Endometrium (tissue), 2 donors: ENCODE data around the gene MECR.

ENCODE experiments used
- FAIRE-seq: peaks from 2 replicates; lab custom pipeline; 2012; peaks lifted over from hg19 to GRCh38; lab: Jason Lieb, UNC
- donor health status: control.
- donor health status: control.

Gene MECR

DNA sequence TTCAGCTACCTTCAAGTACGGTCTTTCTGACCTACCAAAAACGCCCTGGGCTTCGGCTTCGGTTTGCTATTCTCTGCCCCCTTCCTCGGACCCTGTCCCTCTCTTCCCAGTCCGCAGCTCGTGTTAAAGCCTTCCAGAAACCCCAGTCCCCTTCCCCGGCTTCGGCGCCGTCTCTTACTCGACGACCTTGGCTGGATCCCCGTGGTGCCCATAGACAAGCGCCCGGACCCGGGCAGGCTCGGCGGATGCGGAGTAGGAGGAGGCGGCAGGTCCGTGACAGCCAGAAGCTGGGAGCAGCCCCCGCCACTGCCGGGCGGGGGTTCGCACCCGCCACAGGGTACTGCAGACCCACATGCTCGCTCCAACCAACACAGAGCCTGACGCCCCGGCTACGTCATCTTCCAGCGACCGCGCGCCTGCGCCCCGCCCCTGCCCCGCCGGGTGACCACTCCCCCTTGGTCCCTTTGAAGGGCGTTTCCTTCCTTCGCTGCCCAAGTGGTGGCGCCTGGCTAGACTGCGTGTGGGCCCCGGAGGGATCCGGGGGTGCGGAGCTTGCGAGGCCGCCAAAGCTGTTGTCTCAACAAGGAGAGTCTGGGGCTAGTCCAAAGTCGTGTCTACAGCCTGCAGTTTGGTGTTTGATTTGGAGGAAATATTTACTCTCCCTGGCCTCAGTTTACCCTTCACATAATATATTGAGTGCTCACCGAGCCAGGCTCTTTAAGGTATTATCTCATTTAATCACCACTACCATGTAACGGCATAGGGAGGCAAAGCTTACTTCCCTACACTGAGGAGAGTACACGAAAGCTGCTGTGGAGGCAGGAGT is at the start of gene MECR:
Gene MECR, minus strand, starts transcription at position 382 of the 826 bp plus-strand sequence. Its CDS starts 28 bp downstream, at position 354.
- FAIRE-seq: peak; percentile 72

DNA sequence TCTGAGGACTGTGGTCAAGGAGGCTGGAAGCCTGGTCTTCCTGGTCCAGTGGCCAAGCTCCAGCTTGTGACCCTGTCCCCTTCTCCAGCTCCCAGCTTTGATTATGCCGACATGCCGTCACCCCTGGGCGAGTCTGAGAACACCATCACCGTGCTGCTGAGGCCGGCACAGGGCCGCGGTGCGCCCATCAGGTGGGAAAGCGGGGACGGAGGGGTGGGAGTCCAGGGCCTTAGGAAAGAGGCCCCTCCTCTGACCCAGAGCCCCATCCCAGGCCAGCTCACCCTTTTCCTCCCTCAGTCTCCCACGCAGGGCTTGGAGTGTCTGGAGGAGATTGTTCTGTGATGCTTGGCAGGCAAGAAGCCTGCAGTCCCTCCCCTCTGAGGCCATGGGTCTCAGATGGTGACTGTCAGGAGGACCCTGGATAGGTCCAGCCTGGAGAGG is 49.2 kb upstream of the MECR start:
- no peak for FAIRE-seq

DNA sequence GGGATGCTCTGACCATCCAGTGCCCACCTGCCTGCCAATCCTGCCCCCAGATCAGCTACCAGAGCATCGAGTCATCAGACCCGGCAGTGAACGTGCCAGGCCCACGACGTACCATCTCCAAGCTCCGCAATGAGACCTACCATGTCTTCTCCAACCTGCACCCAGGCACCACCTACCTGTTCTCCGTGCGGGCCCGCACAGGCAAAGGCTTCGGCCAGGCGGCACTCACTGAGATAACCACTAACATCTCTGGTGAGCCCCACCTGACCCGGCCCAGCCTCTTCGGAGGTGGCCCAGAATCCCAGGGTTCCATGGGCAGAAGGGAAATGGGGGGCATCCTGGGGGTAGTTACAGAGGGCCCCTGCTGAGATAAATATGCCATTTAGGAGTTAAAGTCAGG is 48.7 kb upstream of the MECR start:
- no peak for FAIRE-seq

DNA sequence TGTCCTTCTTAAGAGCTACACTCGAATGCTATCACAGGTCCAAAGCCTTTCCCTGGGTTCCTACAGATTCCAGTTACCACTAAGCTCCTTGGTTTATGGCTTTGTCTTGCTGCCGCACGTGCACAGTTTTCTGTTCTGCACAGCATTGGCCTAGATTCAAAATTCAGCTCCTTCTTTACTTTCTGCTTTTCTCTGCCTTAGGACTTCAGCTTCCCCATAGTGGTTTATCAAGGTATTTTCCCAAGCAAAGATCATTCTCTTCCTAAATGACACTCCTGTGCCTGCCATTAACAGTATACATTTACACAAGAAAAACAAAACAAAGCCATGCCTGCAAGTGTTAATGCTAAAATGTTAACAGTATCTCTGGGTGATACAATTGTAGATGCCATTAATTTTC is 47.4 kb upstream of the MECR start:
- FAIRE-seq: no peak

- FAIRE-seq: no peak
Measured at GRCh38 chr1:29275435-29275834, 44.7 kb upstream of the MECR start.

- no peak for FAIRE-seq
Measured at GRCh38 chr1:29272147-29272907, 41.6 kb upstream of the MECR start.

GRCh38 chr1:29271724-29272123 is 41.0 kb upstream of the MECR start:
- no peak for FAIRE-seq

DNA sequence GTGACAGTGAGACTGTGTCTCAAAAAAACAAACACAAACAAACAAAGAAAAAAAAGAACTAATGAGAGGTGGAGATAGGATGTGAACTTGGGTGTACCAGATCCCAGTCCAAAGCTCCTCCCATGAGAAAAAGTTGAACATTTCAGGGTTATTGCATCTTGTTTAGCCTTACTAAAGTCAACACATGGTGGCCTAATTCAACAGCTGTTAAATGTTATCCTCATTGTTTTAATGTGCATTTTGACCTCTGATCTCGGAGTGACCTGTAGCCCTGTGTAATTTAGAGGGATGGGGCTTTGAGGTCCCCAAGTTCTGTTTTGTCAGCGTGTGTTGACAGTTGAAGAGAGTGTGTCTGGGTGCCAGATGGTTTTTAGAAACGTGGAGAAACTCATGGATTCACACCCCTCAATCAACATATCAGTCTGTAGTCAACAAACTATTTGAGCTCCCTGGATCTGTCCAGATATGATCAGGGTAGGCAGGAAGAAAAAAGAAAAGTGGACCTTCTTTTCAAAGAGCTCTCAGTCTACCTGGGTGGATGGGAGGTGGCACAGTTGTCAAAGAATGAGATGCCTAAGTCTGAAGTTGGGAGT is 40.3 kb upstream of the MECR start:
- peak; percentile 97 for FAIRE-seq

DNA sequence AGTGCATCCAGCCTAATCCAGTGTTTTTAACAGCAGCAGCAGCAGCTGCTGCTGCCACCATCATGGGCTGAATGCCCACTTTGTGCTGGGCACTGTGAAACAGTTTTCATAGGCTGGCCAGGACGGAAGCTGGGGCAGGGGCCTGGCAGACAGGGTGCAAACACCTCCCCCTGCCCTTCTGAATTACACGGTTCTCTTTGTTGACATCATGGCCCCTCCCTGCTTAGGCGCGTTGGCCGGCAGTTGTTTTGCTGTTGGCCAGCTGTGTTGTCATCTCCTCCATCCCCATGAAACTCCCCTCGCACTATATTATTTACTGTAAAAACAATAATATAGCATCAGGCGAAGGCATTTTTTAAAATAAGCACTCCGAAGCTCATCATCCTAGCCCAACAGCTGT is 38.6 kb upstream of the MECR start:
- no peak for FAIRE-seq

GRCh38 chr1:29267321-29268070 is 36.8 kb upstream of the MECR start:
- FAIRE-seq: no peak

GRCh38 chr1:29266912-29267311 is 36.2 kb upstream of the MECR start:
- no peak for FAIRE-seq

DNA sequence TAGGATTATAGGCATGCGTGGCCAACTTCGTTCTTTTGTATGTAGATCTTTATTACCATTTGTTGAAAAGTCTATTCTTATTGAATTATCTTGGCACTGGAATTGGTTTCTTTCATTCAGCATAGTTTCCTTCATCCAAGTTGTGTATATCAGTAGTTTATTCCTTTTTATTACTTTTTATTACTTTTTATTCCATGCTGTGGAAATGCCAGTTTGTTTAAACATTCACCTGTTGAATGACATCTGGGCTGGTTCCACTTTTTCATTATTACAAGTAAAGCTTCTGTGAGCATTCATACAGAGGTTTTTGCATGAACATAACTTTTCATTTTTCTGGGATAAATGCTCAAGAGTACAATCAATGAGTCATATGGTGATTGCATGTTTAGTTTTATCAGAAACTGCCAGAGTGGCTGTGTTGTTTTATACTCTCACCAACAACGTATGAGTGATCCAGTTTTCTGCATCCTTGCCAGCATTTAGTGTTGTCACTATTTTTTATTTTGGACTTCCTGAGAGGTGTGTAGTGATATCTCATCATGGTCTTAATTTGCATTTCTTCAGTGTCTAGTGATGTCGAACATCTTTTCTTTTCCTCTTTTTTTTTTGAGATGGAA is 34.1 kb upstream of the MECR start:
- no peak for FAIRE-seq

- no peak for FAIRE-seq
Measured at GRCh38 chr1:29260531-29260930, 29.8 kb upstream of the MECR start.

- FAIRE-seq: no peak
Measured at GRCh38 chr1:29259802-29260441, 29.2 kb upstream of the MECR start.

DNA sequence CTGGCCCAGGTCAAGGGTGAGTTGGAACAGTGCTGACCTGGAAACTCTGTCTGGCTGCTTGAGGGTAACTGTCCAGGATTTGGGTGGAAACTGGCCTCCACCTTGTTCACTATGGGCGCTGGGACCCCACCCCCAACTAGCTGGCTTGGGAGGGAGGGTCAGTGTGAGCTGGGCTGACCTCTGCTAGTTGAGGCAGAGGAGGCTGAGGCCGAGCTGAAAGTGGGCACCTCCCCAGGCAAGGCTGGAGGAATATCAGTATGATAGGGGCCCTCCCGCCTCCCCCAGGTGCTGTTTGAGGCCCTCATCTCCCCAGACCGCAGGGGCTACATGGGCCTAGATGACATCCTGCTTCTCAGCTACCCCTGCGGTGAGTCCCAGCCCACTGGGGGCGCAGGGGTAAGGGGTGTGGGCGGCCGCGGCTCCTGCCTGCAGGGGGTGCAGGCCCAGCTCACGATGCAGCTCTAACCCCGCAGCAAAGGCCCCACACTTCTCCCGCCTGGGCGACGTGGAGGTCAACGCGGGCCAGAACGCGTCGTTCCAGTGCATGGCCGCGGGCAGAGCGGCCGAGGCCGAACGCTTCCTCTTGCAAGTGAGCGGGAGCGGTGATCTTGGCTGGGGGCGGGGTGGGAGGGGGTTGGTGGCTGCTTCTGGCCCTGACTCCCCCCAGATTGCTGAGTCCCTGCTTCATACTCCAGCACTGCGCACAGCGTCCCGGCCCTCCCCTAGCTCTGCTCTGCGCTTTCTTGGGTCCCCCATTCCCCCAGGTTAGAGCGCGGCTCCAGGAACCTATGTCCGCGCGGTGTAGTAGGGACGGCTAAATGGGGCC is 28.5 kb upstream of the MECR start:
- FAIRE-seq: no peak

- no peak for FAIRE-seq
Measured at GRCh38 chr1:29258189-29258975, 27.6 kb upstream of the MECR start.

DNA sequence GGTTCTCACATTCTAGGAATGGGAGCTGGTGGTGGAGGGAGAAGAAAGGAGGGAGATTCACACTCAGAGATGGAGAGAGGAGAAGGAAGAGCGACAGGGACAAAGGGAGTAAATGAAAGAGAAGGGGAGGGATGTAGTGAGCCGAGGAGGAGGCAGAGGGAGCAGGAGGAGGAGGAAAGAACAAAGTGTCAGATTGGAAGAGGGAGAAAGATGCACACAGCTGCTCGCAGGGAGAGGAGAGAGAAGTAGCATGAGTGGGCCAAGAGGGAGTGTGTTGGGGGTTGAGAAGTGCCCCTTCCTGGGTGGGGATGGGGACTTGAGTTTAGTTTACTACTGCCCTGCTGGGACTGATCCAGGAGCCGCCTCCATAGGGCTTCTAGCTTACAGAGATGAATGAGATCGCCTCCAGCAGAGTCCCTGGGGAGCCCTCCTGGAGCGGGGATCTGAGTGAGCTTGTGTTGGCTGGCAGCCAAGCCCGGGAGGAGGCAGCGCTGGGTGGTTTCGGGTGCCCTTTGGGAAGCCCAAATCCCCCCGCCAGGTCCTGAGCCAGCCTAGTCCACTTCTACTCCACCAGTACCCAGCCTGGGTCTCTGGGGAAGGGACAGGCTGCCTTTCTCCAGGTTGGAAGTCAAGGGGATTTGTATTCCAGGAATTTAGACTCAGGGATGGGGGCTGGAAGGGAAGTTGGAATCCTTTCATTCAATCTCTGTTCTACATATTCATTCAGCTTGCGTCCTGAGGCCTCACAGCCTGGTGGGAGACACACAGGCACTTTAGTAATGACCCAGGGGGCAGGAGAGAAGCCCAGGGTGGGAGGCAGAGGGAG is 26.5 kb upstream of the MECR start:
- FAIRE-seq: no peak

DNA sequence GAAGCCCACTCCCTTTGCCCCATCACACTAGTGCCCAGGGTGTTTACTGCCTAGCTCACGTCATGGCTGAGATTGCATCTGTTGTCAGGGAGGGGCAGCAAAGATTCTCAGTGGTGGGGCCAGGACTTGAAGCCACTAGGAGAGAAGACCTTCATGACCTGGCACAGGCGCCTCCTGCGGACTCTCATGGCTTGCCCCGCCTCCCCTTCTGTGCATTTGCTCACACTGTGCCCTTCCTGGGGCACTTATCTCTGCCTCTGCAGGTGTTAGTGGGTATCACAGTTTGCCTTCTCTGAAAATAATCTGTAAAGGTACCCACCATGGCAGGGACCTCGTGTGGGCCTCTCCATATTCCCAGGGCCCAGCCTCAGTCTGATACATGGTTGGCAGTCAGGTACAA is 25.7 kb upstream of the MECR start:
- no peak for FAIRE-seq
